IMR-90 (cell line): ENCODE data around the gene ADAM12. TPM values are rescaled to one million over a fixed set of nuclear protein-coding genes. Genes with fewer than 3 reads are reported as not detected.

Experiments
- ATAC-seq: fragments of 200-7000 bp; cut with Tn5 transposase; 2 replicates; pipeline ENCODE4 v1.9.1; 2020; ENCODE audit warnings: low read depth, mild to moderate bottlenecking, moderate library complexity
- BruUV-seq: library from RNA; stranded (reverse); fragments of 400-500 nt; replicated peaks from 2 replicates; lab custom pipeline; 2021; lab: Mats Ljungman, UMichigan
- CTCF ChIA-PET: fragments of 300-600 bp; formaldehyde crosslinking; extraction: SDS; loops from one replicate; lab custom pipeline; 2021; ENCODE audit warnings: antibody characterized with exemption; lab: Yijun Ruan, JAX
- POLR2A ChIA-PET: fragments of 300-600 bp; sonication (Branson Sonifier 250); formaldehyde crosslinking; loops from one replicate; lab custom pipeline; 2022; ENCODE audit warnings: antibody characterized with exemption; ENCODE audit not compliant: unreplicated experiment; lab: Charles Lee
- DNase-seq: peaks from one replicate; pipeline ENCODE4 v3.0.0; 2013
- H2AFZ ChIP-seq: replicated peaks from 2 replicates; pipeline ENCODE3; 2013; ENCODE audit warnings: low read length, mild to moderate bottlenecking; ENCODE audit not compliant: poor library complexity
- H2AK5ac ChIP-seq: 2 replicates; pipeline ENCODE4 v1.6.1; 2013; ENCODE audit warnings: low read depth, low read length, inconsistent platforms
- H2AK9ac ChIP-seq: replicated peaks from 2 replicates; pipeline ENCODE3; 2013; ENCODE audit warnings: mild to moderate bottlenecking, low read depth, low read length, moderate library complexity; ENCODE audit not compliant: poor library complexity
- H2BK120ac ChIP-seq: 2 replicates; pipeline ENCODE4 v1.6.1; 2013; ENCODE audit warnings: low read depth, low read length, inconsistent platforms
- H2BK15ac ChIP-seq: 3 replicates; pipeline ENCODE4 v1.6.1; 2013; ENCODE audit warnings: low read depth, low read length, inconsistent platforms
- H2BK20ac ChIP-seq: 2 replicates; pipeline ENCODE4 v1.6.1; 2013; ENCODE audit warnings: low read depth, mild to moderate bottlenecking, inconsistent platforms, low read length, moderate library complexity
- H2BK5ac ChIP-seq: 2 replicates; pipeline ENCODE4 v1.6.1; 2013; ENCODE audit warnings: mild to moderate bottlenecking, low read depth, low read length, inconsistent platforms; ENCODE audit not compliant: poor library complexity, severe bottlenecking
- H3K14ac ChIP-seq: replicated peaks from 2 replicates; pipeline ENCODE4 v1.6.1; 2013; ENCODE audit warnings: low read depth, low read length, inconsistent platforms
- H3K18ac ChIP-seq: 2 replicates; pipeline ENCODE4 v1.6.1; 2013; ENCODE audit warnings: low read depth, low read length, control low read depth
- H3K23ac ChIP-seq: 2 replicates; pipeline ENCODE4 v1.6.1; 2013; ENCODE audit warnings: low read depth, low read length, inconsistent platforms
- H3K27ac ChIP-seq: 2 replicates; pipeline ENCODE4 v1.5.1; 2013; ENCODE audit warnings: mild to moderate bottlenecking, control low read depth, low read length; ENCODE audit not compliant: insufficient read depth
- H3K27me3 ChIP-seq: 2 replicates; pipeline ENCODE4 v1.6.1; 2013; ENCODE audit warnings: low read length; ENCODE audit not compliant: control insufficient read depth, insufficient read depth
- H3K36me3 ChIP-seq: 2 replicates; pipeline ENCODE4 v1.6.1; 2013; ENCODE audit warnings: low read length, mixed read lengths; ENCODE audit not compliant: control insufficient read depth, insufficient read depth
- H3K4ac ChIP-seq: 2 replicates; pipeline ENCODE4 v1.6.1; 2013; ENCODE audit warnings: low read depth, low read length, inconsistent platforms
- H3K4me1 ChIP-seq: 2 replicates; pipeline ENCODE4 v1.6.1; 2013; ENCODE audit warnings: low read length, mixed read lengths; ENCODE audit not compliant: control insufficient read depth, insufficient read depth
- H3K4me2 ChIP-seq: 2 replicates; pipeline ENCODE4 v1.6.1; 2013; ENCODE audit warnings: low read depth, mild to moderate bottlenecking, control low read depth, low read length, moderate library complexity
- H3K4me3 ChIP-seq: 2 replicates; pipeline ENCODE4 v1.5.1; 2013; ENCODE audit warnings: low read depth, mild to moderate bottlenecking, control low read depth, low read length, moderate library complexity; ENCODE audit not compliant: insufficient read depth
- H3K56ac ChIP-seq: 2 replicates; pipeline ENCODE4 v1.6.1; 2013; ENCODE audit warnings: low read length, inconsistent platforms; ENCODE audit not compliant: insufficient read depth; ENCODE audit errors: extremely low read depth
- H3K79me1 ChIP-seq, 2 experiments: 2 replicates each; pipeline ENCODE4 v1.6.1; 2013; ENCODE audit warnings: low read length in 2 of 2, inconsistent platforms in 1 of 2, low read depth in 1 of 2
- H3K9ac ChIP-seq: 2 replicates; pipeline ENCODE4 v1.6.1; 2013; ENCODE audit warnings: low read depth, low read length, control low read depth
- H3K9me1 ChIP-seq: 2 replicates; pipeline ENCODE4 v1.6.1; 2013; ENCODE audit warnings: low read length, inconsistent platforms; ENCODE audit not compliant: insufficient read depth
- H3K9me3 ChIP-seq: 2 replicates; pipeline ENCODE4 v1.6.1; 2013; ENCODE audit warnings: low read length; ENCODE audit not compliant: control insufficient read depth, insufficient read depth
- H4K20me1 ChIP-seq: 2 replicates; pipeline ENCODE4 v1.6.1; 2013; ENCODE audit warnings: low read length, inconsistent platforms; ENCODE audit not compliant: insufficient read depth
- H4K5ac ChIP-seq: 2 replicates; pipeline ENCODE4 v1.6.1; 2013; ENCODE audit warnings: mild to moderate bottlenecking, low read depth, low read length, control low read depth
- H4K8ac ChIP-seq, 2 experiments: 2 replicates each; pipeline ENCODE4 v1.6.1; 2013; ENCODE audit warnings: low read depth in 2 of 2, low read length in 2 of 2, control low read depth in 1 of 2, inconsistent platforms in 1 of 2
- H4K91ac ChIP-seq: 2 replicates; pipeline ENCODE4 v1.6.1; 2013; ENCODE audit warnings: low read depth, low read length, inconsistent platforms; ENCODE audit not compliant: insufficient read depth
- BHLHE40 ChIP-seq: fragments of 150-350 bp; IDR thresholded peaks from 2 replicates; pipeline ENCODE4 v1.6.1; 2016; ENCODE audit warnings: mild to moderate bottlenecking, low read depth, low read length
- CEBPB ChIP-seq: IDR thresholded peaks from 2 replicates; pipeline ENCODE4 v1.6.1; 2012; ENCODE audit warnings: low read depth, low read length, improper control_type of control experiment
- CHD1 ChIP-seq: IDR thresholded peaks from 2 replicates; pipeline ENCODE4 v1.6.1; 2012; ENCODE audit warnings: low read depth, low read length, improper control_type of control experiment
- FOS ChIP-seq: fragments of 150-350 bp; IDR thresholded peaks from 2 replicates; pipeline ENCODE4 v1.6.1; 2016; ENCODE audit warnings: low read depth, low read length
- MAFK ChIP-seq: IDR thresholded peaks from 2 replicates; pipeline ENCODE4 v1.6.1; 2012; ENCODE audit warnings: low read depth, low read length, improper control_type of control experiment
- MAZ ChIP-seq: IDR thresholded peaks from 2 replicates; pipeline ENCODE4 v1.6.1; 2012; ENCODE audit warnings: low read depth, mild to moderate bottlenecking, low read length, improper control_type of control experiment, moderate library complexity, borderline replicate concordance
- MXI1 ChIP-seq: IDR thresholded peaks from 2 replicates; pipeline ENCODE4 v1.6.1; 2012; ENCODE audit warnings: low read depth, mild to moderate bottlenecking, low read length, moderate library complexity, borderline replicate concordance
- NFE2L2 ChIP-seq: fragments of 150-350 bp; IDR thresholded peaks from 2 replicates; pipeline ENCODE4 v1.6.1; 2016; ENCODE audit warnings: low read depth, mild to moderate bottlenecking, low read length
- POLR2A ChIP-seq: IDR thresholded peaks from 2 replicates; pipeline ENCODE4 v1.6.1; 2012; ENCODE audit warnings: mild to moderate bottlenecking, low read depth, low read length
- RAD21 ChIP-seq: IDR thresholded peaks from 2 replicates; pipeline ENCODE4 v1.6.1; 2012; ENCODE audit warnings: low read length, improper control_type of control experiment
- RCOR1 ChIP-seq: IDR thresholded peaks from 2 replicates; pipeline ENCODE4 v1.6.1; 2012; ENCODE audit warnings: mild to moderate bottlenecking, low read length, improper control_type of control experiment; ENCODE audit not compliant: insufficient replicate concordance
- RFX5 ChIP-seq: IDR thresholded peaks from 2 replicates; pipeline ENCODE4 v1.8.0; 2012; ENCODE audit warnings: low read depth, mild to moderate bottlenecking, low read length, moderate library complexity
- SMC3 ChIP-seq: fragments of 150-350 bp; IDR thresholded peaks from 2 replicates; pipeline ENCODE4 v1.6.1; 2016; ENCODE audit warnings: low read depth, mild to moderate bottlenecking, antibody characterized with exemption, low read length, moderate library complexity
- WGBS, 2 experiments: methylation state at CpG; one replicate each; pipeline versions ENCODE4 v1.1.5 to v1.1.7; 2013; ENCODE audit warnings: missing lambda C conversion rate in 2 of 2; ENCODE audit not compliant: insufficient read length in 1 of 2; ENCODE audit errors: extremely low coverage in 2 of 2; 5-methylcytosine and 5-hydroxymethylcytosine counted together
- dilution Hi-C: fragments of 300-500 bp; cut with HindIII; formaldehyde crosslinking; loops from one replicate; pipeline ENCODE4 v1.14.3; 2018; ENCODE audit warnings: low sequenced_read_pairs; ENCODE audit not compliant: unreplicated experiment
- in situ Hi-C: fragments of 300-500 bp; cut with MboI; formaldehyde crosslinking; loops from 3 replicates; pipeline ENCODE4 v1.14.3; 2019; ENCODE audit warnings: low sequenced_read_pairs, inconsistent platforms, mixed read lengths
- intact Hi-C: fragments of 100-400 bp; cut with micrococcal nuclease; formaldehyde crosslinking; loops from 2 replicates; pipeline ENCODE4 v1.10.0; 2022
- polyA plus RNA-seq, 3 experiments: library from polyadenylated mRNA; depleted of rRNA; stranded (reverse); fragments of >200 nt; gene quantifications; 2 replicates each; pipeline ENCODE4 v1.2.3, GENCODE V29; 2012; ENCODE audit warnings: low replicate concordance in 1 of 3
- total RNA-seq: library from RNA; depleted of rRNA; stranded (reverse); fragments of >200 nt; gene quantifications from 2 replicates; pipeline ENCODE4 v1.2.3, GENCODE V29; 2012
- TF ChIP-seq, protein P1 (sequence below): conservative IDR thresholded peaks from 2 replicates; pipeline ENCODE4 v1.5.1; 2012; ENCODE audit warnings: mild to moderate bottlenecking, low read depth, low read length, improper control_type of control experiment
- TF ChIP-seq, protein P2 (sequence below): fragments of 150-350 bp; IDR thresholded peaks from 2 replicates; pipeline ENCODE4 v1.6.1; 2016; ENCODE audit warnings: low read depth, mild to moderate bottlenecking, low read length, moderate library complexity, borderline replicate concordance
- TF ChIP-seq, protein P3 (sequence below): fragments of 150-350 bp; IDR thresholded peaks from 2 replicates; pipeline ENCODE4 v1.6.1; 2017; ENCODE audit warnings: mild to moderate bottlenecking, antibody characterized with exemption, low read length, low read depth

Gene ADAM12
- total and polyA plus RNA-seq, 2 of the 4 experiments (the other 2 are of a cell fraction): 9.6 to 10.2 TPM

DNA sequence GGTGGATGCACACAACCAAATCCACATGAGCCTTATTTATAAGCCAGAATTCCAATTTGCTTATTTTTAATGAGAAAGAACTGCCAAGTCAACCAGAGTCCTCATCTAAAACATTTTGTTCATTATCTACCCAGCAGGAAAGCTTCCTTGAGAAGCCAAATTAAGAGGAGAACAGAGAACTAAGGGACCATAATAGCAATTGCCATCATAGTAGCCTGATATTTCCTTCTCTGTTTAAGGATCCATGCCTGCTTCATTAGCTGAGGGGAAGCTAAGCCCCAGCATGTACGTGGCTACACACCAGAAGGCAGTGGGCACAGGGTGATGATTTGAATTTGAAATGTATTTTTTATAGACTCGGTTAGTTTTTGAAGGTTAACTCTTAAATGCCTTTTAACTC lies 46.8 kb downstream of the ADAM12 start:
- H3K9ac ChIP-seq: no peak overlapping the region
- in situ Hi-C loops: no loop called here
- ChIA-PET CTCF (no interaction called here), POLR2A (no interaction called here)
- H2BK5ac ChIP-seq: no peak overlapping the region
- dilution Hi-C loops: no loop called here
- no peaks in the 10 kb centered on the region for H4K20me1 ChIP-seq
- H2BK15ac ChIP-seq: no peak overlapping the region
- no peak overlapping the region for H2AK5ac ChIP-seq
- H2AK9ac ChIP-seq: no peak overlapping the region
- ATAC-seq (no peak), DNase-seq (no peak)
- no peak overlapping the region for H3K18ac ChIP-seq
- H4K8ac ChIP-seq: no peak overlapping the region
- TF ChIP-seq SMC3 (no peak), RCOR1 (no peak), CHD1 (no peak), MAZ (no peak), FOS (no peak), BHLHE40 (no peak), MAFK (no peak), RAD21 (no peak), CEBPB (no peak), NFE2L2 (no peak), MXI1 (no peak), RFX5 (no peak), POLR2A (no peak)
- TF ChIP-seq, protein P1, sequence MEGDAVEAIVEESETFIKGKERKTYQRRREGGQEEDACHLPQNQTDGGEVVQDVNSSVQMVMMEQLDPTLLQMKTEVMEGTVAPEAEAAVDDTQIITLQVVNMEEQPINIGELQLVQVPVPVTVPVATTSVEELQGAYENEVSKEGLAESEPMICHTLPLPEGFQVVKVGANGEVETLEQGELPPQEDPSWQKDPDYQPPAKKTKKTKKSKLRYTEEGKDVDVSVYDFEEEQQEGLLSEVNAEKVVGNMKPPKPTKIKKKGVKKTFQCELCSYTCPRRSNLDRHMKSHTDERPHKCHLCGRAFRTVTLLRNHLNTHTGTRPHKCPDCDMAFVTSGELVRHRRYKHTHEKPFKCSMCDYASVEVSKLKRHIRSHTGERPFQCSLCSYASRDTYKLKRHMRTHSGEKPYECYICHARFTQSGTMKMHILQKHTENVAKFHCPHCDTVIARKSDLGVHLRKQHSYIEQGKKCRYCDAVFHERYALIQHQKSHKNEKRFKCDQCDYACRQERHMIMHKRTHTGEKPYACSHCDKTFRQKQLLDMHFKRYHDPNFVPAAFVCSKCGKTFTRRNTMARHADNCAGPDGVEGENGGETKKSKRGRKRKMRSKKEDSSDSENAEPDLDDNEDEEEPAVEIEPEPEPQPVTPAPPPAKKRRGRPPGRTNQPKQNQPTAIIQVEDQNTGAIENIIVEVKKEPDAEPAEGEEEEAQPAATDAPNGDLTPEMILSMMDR: no peak
- TF ChIP-seq, protein P2, sequence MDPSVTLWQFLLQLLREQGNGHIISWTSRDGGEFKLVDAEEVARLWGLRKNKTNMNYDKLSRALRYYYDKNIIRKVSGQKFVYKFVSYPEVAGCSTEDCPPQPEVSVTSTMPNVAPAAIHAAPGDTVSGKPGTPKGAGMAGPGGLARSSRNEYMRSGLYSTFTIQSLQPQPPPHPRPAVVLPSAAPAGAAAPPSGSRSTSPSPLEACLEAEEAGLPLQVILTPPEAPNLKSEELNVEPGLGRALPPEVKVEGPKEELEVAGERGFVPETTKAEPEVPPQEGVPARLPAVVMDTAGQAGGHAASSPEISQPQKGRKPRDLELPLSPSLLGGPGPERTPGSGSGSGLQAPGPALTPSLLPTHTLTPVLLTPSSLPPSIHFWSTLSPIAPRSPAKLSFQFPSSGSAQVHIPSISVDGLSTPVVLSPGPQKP: no peak
- TF ChIP-seq, protein P3, sequence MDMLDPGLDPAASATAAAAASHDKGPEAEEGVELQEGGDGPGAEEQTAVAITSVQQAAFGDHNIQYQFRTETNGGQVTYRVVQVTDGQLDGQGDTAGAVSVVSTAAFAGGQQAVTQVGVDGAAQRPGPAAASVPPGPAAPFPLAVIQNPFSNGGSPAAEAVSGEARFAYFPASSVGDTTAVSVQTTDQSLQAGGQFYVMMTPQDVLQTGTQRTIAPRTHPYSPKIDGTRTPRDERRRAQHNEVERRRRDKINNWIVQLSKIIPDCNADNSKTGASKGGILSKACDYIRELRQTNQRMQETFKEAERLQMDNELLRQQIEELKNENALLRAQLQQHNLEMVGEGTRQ: no peak
- H4K91ac ChIP-seq: no peak overlapping the region
- H2BK20ac ChIP-seq: no peak overlapping the region
- no peak overlapping the region for H3K4ac ChIP-seq
- no TSS peak for BruUV-seq
- no CpG with 5 or more reads among the region's 2 CpGs for WGBS, 2 experiments
- H3K4me2 ChIP-seq: no peak overlapping the region
- no peaks in the 10 kb centered on the region for H3K36me3 ChIP-seq
- intact Hi-C loops: no loop called here
- H3K4me1 ChIP-seq: no peaks in the 10 kb centered on the region
- no peaks in the 10 kb centered on the region for H3K9me3 ChIP-seq
- H2AFZ ChIP-seq: no peak overlapping the region
- H3K23ac ChIP-seq: no peak overlapping the region
- no peak overlapping the region for H3K56ac ChIP-seq
- no peak overlapping the region for H3K27ac ChIP-seq
- no peaks in the 10 kb centered on the region for H3K27me3 ChIP-seq
- no peak overlapping the region for H2BK120ac ChIP-seq
- no peak overlapping the region for H4K5ac ChIP-seq
- no peaks in the 10 kb centered on the region for H3K79me1 ChIP-seq
- no peak overlapping the region for H3K4me3 ChIP-seq
- no peak overlapping the region for H3K14ac ChIP-seq
- no peaks in the 10 kb centered on the region for H3K9me1 ChIP-seq
